HL-60 (cell line): ENCODE data around the gene MFSD6.
A peak's percentile ranks its signal among the peaks of the same experiment; 100 is the strongest.

Experiments
- DNase-seq, 2 experiments: peaks; one replicate each; pipeline ENCODE4 v3.0.0-alpha.2; 2010 to 2020; ENCODE audit warnings: low read depth in 1 of 2, low spot score in 1 of 2
- H3K27ac ChIP-seq: fragments of 250-450 bp; sonication (Bioruptor Pico); replicated peaks from 2 replicates; pipeline ENCODE4 v1.5.1; 2020; ENCODE audit warnings: mild to moderate bottlenecking, moderate library complexity
- H3K27me3 ChIP-seq: fragments of 250-450 bp; sonication (Bioruptor Pico); 2 replicates; pipeline ENCODE4 v1.5.1; 2021; ENCODE audit warnings: mild to moderate bottlenecking, moderate library complexity; ENCODE audit not compliant: insufficient read depth, poor library complexity, severe bottlenecking
- H3K4me3 ChIP-seq: replicated peaks from 2 replicates; pipeline ENCODE4 v1.5.1; 2011; ENCODE audit warnings: mild to moderate bottlenecking, control low read depth, low read length; ENCODE audit not compliant: insufficient read depth
- CTCF ChIP-seq: IDR thresholded peaks from one replicate; pipeline ENCODE4 v1.5.1; 2011; ENCODE audit warnings: low read length, control low read depth, inconsistent platforms; ENCODE audit not compliant: insufficient read depth
- GABPA ChIP-seq: IDR thresholded peaks from 2 replicates; pipeline ENCODE4 v1.6.1; 2012; ENCODE audit warnings: low read depth
- POLR2AphosphoS5 ChIP-seq: IDR thresholded peaks from 2 replicates; pipeline ENCODE4 v1.6.1; 2012; ENCODE audit warnings: low read depth
- REST ChIP-seq: IDR thresholded peaks from 2 replicates; pipeline ENCODE4 v1.6.1; 2012; ENCODE audit warnings: low read depth; ENCODE audit not compliant: insufficient replicate concordance
- SPI1 ChIP-seq: IDR thresholded peaks from 2 replicates; pipeline ENCODE4 v1.6.1; 2012; ENCODE audit warnings: low read depth, mild to moderate bottlenecking, borderline replicate concordance

The MFSD6 gene

GRCh38 chr2:190478572-190479195 lies 70.5 kb downstream of the MFSD6 start:
- no peaks in the 10 kb centered on the region for H3K27me3 ChIP-seq
- TF ChIP-seq SPI1 (peak; percentile 83), POLR2AphosphoS5 (no peak), CTCF (no peak)
- H3K27ac ChIP-seq, result no peak overlapping the region
- DNase-seq, result no peak
- H3K4me3 ChIP-seq, result no peak overlapping the region

- Histone ChIP-seq H3K27ac (no peak overlapping the region), H3K4me3 (no peak overlapping the region), H3K27me3 (no peaks in the 10 kb centered on the region)
- TF ChIP-seq POLR2AphosphoS5 (no peak), REST (no peak), GABPA (no peak), SPI1 (no peak), CTCF (no peak)
- DNase-seq, result no peak
Measured at GRCh38 chr2:190481339-190481738, 73.2 kb downstream of the MFSD6 start.

GRCh38 chr2:190482451-190482850 lies 74.3 kb downstream of the MFSD6 start:
- H3K27ac ChIP-seq, result no peak overlapping the region
- DNase-seq, result no peak
- TF ChIP-seq SPI1 (no peak), POLR2AphosphoS5 (no peak), REST (no peak), CTCF (no peak), GABPA (no peak)
- H3K27me3 ChIP-seq, result no peaks in the 10 kb centered on the region
- H3K4me3 ChIP-seq, result no peak overlapping the region

GRCh38 chr2:190486037-190486623 lies 78.0 kb downstream of the MFSD6 start:
- no peak for TF ChIP-seq CTCF
- TF ChIP-seq REST, result no peak
- no peak for TF ChIP-seq POLR2AphosphoS5
- no peak for TF ChIP-seq GABPA
- no peak for TF ChIP-seq SPI1
- Histone ChIP-seq H3K27me3 (no peaks in the 10 kb centered on the region), H3K27ac (no peak overlapping the region), H3K4me3 (no peak overlapping the region)
- DNase-seq, result no peak
